Panc1 (cell line): Measurements from ENCODE around the gene CD48.

ENCODE experiments used
- POLR2AphosphoS5 ChIP-seq: IDR thresholded peaks from 2 replicates; pipeline ENCODE4 v1.6.1; 2012; ENCODE audit warnings: mild to moderate bottlenecking, low read depth, low read length, moderate library complexity
- SIN3A ChIP-seq: IDR thresholded peaks from 2 replicates; pipeline ENCODE4 v1.6.1; 2012; ENCODE audit warnings: low read depth, mild to moderate bottlenecking, low read length, moderate library complexity, borderline replicate concordance; ENCODE audit not compliant: insufficient read depth
- TCF7L2 ChIP-seq: IDR thresholded peaks from 2 replicates; pipeline ENCODE4 v1.6.1; 2011; ENCODE audit warnings: mild to moderate bottlenecking, low read depth, low read length, inconsistent platforms
- TF ChIP-seq, protein P1 (sequence below): fragments of 450-650 bp; IDR thresholded peaks from 2 replicates; pipeline ENCODE4 v1.5.1; 2017; ENCODE audit warnings: mild to moderate bottlenecking
- TF ChIP-seq, protein P2 (sequence below), 2 experiments: IDR thresholded peaks; 2 replicates each; pipeline ENCODE4 v1.6.1; 2011 to 2012; ENCODE audit warnings: low read depth in 2 of 2, control low read depth in 1 of 2, low read length in 1 of 2, mild to moderate bottlenecking in 1 of 2, moderate library complexity in 1 of 2; ENCODE audit not compliant: insufficient read depth in 1 of 2

DNA sequence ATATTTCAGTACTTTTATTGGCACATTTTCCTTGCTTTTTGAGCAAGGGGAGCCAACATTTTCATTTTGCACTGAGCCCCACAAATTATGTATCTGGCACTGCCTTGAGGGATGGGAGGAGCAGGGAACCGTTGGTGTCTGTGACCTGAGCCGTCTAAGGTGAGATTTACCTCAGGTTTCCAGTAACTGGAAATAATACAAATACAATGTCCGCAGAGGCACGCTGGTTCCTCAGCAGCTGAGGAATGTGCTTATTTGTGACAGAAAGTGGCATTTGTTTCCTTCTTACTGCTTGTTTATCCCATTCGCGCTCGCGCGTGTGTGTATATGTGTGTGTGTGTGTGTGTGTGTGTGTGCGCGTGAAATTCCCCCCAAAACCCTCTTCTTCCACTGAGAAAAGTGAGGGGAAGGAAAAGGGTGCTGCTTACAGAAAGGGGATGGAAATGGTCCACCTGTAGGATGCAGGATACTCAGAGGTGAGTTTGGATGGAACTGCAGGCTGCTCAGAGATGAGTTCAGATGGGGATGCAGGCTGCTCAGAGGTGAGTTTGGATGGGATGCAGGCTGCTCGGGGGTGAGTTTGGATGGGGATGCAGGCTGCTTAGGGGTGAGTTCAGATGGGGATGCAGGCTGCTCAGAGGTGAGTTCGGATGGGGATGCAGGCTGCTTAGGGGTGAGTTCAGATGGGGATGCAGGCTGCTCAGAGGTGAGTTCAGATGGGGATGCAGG is 34.6 kb downstream of the CD48 start:
- TF ChIP-seq, protein P1, sequence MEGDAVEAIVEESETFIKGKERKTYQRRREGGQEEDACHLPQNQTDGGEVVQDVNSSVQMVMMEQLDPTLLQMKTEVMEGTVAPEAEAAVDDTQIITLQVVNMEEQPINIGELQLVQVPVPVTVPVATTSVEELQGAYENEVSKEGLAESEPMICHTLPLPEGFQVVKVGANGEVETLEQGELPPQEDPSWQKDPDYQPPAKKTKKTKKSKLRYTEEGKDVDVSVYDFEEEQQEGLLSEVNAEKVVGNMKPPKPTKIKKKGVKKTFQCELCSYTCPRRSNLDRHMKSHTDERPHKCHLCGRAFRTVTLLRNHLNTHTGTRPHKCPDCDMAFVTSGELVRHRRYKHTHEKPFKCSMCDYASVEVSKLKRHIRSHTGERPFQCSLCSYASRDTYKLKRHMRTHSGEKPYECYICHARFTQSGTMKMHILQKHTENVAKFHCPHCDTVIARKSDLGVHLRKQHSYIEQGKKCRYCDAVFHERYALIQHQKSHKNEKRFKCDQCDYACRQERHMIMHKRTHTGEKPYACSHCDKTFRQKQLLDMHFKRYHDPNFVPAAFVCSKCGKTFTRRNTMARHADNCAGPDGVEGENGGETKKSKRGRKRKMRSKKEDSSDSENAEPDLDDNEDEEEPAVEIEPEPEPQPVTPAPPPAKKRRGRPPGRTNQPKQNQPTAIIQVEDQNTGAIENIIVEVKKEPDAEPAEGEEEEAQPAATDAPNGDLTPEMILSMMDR, result no peak
- TF ChIP-seq, protein P2, sequence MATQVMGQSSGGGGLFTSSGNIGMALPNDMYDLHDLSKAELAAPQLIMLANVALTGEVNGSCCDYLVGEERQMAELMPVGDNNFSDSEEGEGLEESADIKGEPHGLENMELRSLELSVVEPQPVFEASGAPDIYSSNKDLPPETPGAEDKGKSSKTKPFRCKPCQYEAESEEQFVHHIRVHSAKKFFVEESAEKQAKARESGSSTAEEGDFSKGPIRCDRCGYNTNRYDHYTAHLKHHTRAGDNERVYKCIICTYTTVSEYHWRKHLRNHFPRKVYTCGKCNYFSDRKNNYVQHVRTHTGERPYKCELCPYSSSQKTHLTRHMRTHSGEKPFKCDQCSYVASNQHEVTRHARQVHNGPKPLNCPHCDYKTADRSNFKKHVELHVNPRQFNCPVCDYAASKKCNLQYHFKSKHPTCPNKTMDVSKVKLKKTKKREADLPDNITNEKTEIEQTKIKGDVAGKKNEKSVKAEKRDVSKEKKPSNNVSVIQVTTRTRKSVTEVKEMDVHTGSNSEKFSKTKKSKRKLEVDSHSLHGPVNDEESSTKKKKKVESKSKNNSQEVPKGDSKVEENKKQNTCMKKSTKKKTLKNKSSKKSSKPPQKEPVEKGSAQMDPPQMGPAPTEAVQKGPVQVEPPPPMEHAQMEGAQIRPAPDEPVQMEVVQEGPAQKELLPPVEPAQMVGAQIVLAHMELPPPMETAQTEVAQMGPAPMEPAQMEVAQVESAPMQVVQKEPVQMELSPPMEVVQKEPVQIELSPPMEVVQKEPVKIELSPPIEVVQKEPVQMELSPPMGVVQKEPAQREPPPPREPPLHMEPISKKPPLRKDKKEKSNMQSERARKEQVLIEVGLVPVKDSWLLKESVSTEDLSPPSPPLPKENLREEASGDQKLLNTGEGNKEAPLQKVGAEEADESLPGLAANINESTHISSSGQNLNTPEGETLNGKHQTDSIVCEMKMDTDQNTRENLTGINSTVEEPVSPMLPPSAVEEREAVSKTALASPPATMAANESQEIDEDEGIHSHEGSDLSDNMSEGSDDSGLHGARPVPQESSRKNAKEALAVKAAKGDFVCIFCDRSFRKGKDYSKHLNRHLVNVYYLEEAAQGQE (IDR thresholded peaks at IDR 0.05; ENCODE audit: insufficient read depth in 1 of 2, low read depth in 2 of 2, low read length in 1 of 2), result no peak
- TF ChIP-seq POLR2AphosphoS5 (no peak), SIN3A (no peak), TCF7L2 (no peak)
